IPS-20b (cell line): ENCODE results near the gene CLIC4.
"Not testable (repeated sequence)": the region's sequence is repeated elsewhere in the genome, so short reads cannot be mapped to it uniquely, and the experiment has no call there.

Source experiments
- H3K27ac ChIP-seq: one replicate; pipeline ENCODE4 v1.5.1; 2013; ENCODE audit warnings: low read length
- H3K27me3 ChIP-seq: 2 replicates; pipeline ENCODE4 v1.6.1; 2013; ENCODE audit warnings: mild to moderate bottlenecking, low read length, inconsistent platforms; ENCODE audit not compliant: insufficient read depth
- H3K36me3 ChIP-seq: 2 replicates; pipeline ENCODE4 v1.6.1; 2013; ENCODE audit warnings: low read depth, mild to moderate bottlenecking, inconsistent platforms, low read length, moderate library complexity; ENCODE audit not compliant: insufficient read depth
- H3K4me1 ChIP-seq: 2 replicates; pipeline ENCODE4 v1.6.1; 2013; ENCODE audit warnings: mild to moderate bottlenecking, control low read depth, inconsistent platforms, low read length, moderate library complexity; ENCODE audit not compliant: insufficient read depth
- H3K4me3 ChIP-seq: 2 replicates; pipeline ENCODE4 v1.5.1; 2013; ENCODE audit warnings: mild to moderate bottlenecking, low read length, inconsistent platforms
- H3K9ac ChIP-seq: 2 replicates; pipeline ENCODE4 v1.6.1; 2013; ENCODE audit warnings: low read depth, mild to moderate bottlenecking, inconsistent platforms, low read length, moderate library complexity
- H3K9me3 ChIP-seq: 2 replicates; pipeline ENCODE4 v1.6.1; 2013; ENCODE audit warnings: mild to moderate bottlenecking, low read depth, low read length, inconsistent platforms; ENCODE audit not compliant: insufficient read depth

Gene CLIC4

GRCh38 chr1:24744911-24745710 is at the start of gene CLIC4:
Gene CLIC4, plus strand, starts transcription at chr1:24745447. Its CDS starts 107 bp downstream, at chr1:24745554.
- Histone ChIP-seq H3K9ac (peak within 1 kb of the TSS; percentile 91), H3K4me1 (peaks cover 30% of the 10 kb centered on the region), H3K9me3 (no peaks in the 10 kb centered on the region)

DNA sequence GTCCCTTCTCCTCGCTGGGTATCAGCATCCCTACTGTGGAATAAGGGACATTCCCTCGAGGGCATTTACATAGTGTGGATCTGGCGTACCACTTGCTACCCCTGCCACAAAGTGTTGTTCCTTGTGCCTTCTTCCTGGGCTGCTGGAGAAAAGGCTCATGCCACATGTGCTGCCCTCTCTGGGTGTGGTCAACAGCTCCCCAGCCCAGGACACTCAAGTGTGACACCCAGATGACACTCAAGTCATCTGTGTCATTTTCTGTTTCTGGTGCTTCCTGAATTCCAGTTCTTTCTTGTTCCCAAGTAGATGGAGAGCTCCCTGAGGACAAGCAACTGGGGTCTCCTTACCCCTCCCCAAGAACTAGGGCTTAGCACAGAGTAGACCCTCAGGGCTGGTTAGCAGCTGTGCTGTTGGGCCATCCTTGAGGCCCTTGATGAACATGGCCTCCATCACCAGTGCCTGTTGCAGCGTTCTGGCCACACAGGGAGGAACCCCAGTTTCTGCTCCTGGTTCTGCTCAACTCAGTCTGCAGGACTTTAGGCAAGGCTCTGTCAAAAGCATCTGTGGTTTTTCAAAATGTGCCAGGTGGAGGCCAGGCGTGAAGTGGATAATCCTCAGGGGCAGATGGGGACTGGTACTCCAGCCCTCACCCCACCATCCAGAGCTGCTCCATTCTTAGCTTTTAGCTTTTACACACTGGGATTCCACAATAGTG is 49.0 kb upstream of the CLIC4 start:
- Histone ChIP-seq H3K27ac (no peak overlapping the region), H3K27me3 (no peaks in the 10 kb centered on the region), H3K9me3 (no peaks in the 10 kb centered on the region), H3K36me3 (no peaks in the 10 kb centered on the region), H3K9ac (no peak overlapping the region), H3K4me3 (no peak overlapping the region), H3K4me1 (peaks cover 5% of the 10 kb centered on the region; the same call in 1 of the 2 replicates)

More at GRCh38 chr1:24744911-24745710, at the start of gene CLIC4:
- Histone ChIP-seq H3K4me3 (peak within 1 kb of the TSS; percentile 94), H3K27me3 (no peaks in the 10 kb centered on the region), H3K36me3 (peaks cover 2% of the 10 kb centered on the region), H3K27ac (peak within 1 kb of the TSS; percentile 57)

GRCh38 chr1:24696756-24697330 is 48.4 kb upstream of the CLIC4 start:
- no peak overlapping the region for H3K4me3 ChIP-seq
- H3K36me3 ChIP-seq: no peaks in the 10 kb centered on the region
- H3K27me3 ChIP-seq: no peaks in the 10 kb centered on the region
- H3K9me3 ChIP-seq: no peaks in the 10 kb centered on the region
- peaks cover 5% of the 10 kb centered on the region; the same call in 1 of the 2 replicates for H3K4me1 ChIP-seq
- H3K27ac ChIP-seq: no peak overlapping the region
- H3K9ac ChIP-seq: no peak overlapping the region

GRCh38 chr1:24697453-24698001 is 47.7 kb upstream of the CLIC4 start:
- not testable (repeated sequence) for H3K36me3 ChIP-seq

DNA sequence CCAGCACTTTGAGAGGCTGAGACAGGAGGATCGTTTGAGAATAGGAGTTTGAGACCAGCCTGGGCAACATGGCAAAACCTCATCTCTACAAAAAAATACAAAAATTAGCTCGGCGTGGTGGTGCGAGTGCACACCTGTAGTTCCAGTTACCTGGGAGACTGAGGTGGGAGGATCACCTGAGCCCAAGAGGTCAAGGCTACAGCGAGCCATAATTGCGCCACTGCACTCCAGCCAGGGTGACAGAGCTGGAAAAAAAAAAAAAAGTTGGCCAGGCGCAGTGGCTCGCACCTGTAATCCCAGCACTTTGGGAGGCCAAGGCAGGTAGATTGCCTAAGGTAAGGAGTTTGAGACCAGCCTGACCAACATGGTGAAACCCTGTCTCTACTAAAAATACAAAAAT is 46.9 kb upstream of the CLIC4 start:
- not testable (repeated sequence) for H3K36me3 ChIP-seq, H3K9ac ChIP-seq, H3K4me3 ChIP-seq, H3K27ac ChIP-seq, H3K9me3 ChIP-seq, H3K4me1 ChIP-seq, H3K27me3 ChIP-seq

More at GRCh38 chr1:24697453-24698001, 47.7 kb upstream of the CLIC4 start:
- H3K4me1 ChIP-seq, H3K27ac ChIP-seq, H3K9me3 ChIP-seq, H3K27me3 ChIP-seq, H3K9ac ChIP-seq, H3K4me3 ChIP-seq: not testable (repeated sequence)

DNA sequence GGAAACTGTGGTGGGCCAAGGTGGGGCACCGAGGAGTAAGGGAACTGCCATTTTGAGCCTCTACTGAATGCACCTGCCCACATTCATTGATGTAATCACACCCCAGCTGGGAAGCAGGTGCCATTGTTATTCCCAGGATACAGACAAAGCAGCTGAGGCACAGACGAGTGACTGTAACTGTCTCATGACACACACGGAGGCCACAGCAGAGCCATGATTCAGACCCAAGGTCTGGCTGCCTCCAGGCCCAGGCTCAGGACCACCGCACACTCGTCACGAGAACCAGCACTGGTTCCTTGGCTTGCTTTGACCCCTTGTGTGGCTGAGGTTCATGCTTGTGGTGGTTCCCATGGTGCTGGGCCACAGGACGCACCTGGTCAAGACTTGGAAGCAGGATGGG is 45.6 kb upstream of the CLIC4 start:
- Histone ChIP-seq H3K4me1 (no peaks in the 10 kb centered on the region), H3K9ac (no peak overlapping the region), H3K4me3 (no peak overlapping the region), H3K36me3 (no peaks in the 10 kb centered on the region), H3K9me3 (no peaks in the 10 kb centered on the region), H3K27me3 (no peaks in the 10 kb centered on the region), H3K27ac (no peak overlapping the region)

GRCh38 chr1:24702511-24703293 is 42.5 kb upstream of the CLIC4 start:
- Histone ChIP-seq H3K9ac (no peak overlapping the region), H3K9me3 (no peaks in the 10 kb centered on the region), H3K4me1 (peaks cover 8% of the 10 kb centered on the region; the same call in 1 of the 2 replicates), H3K27ac (no peak overlapping the region), H3K4me3 (no peak overlapping the region), H3K36me3 (no peaks in the 10 kb centered on the region), H3K27me3 (no peaks in the 10 kb centered on the region)

DNA sequence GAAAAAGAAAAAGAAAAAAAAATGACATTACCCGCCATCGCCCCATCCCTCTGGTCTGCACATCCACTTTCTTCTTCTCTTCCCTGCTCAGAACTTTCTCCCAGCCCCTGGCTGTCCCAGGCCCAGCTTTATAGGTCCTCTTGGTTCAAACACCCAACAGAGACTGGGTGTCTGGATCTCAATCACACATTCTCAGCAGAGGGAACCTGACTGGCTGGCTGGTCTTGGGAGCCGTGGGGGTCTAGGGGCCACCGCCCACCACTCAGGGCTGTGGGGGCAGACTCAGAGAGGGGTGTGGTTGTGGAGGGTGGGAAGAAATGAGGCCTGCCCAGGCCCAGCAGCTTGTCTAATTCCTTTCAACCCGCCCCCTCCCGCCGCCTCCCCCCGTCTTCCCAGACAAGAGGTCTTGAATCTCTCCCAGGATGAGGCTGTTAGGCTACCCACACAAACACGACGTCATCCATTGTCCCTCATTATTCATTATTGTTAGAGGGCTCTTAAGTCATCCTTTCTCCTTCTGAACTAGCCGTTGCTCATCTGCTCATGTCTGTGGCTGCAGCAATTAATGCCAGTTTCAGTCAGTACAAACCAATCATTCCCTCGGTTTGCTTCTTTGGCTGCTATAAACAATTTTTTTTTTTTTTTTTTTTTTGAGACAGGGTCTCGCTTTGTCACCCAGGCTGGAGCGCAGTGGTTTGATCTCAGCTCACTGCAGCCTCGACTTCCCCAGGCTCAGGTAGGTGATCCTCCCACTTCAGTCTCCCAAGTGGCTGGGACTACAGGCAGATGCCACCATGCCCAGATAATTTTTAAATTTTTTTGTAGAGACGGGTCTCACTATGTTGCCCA is 40.6 kb upstream of the CLIC4 start:
- Histone ChIP-seq H3K36me3 (no peaks in the 10 kb centered on the region), H3K4me3 (0 out of 2 replicates have a peak overlapping the region, but pooled peaks have one; percentile 11), H3K4me1 (peaks cover 8% of the 10 kb centered on the region; the same call in 1 of the 2 replicates), H3K9me3 (no peaks in the 10 kb centered on the region), H3K9ac (no peak overlapping the region), H3K27me3 (no peaks in the 10 kb centered on the region), H3K27ac (no peak overlapping the region)

DNA sequence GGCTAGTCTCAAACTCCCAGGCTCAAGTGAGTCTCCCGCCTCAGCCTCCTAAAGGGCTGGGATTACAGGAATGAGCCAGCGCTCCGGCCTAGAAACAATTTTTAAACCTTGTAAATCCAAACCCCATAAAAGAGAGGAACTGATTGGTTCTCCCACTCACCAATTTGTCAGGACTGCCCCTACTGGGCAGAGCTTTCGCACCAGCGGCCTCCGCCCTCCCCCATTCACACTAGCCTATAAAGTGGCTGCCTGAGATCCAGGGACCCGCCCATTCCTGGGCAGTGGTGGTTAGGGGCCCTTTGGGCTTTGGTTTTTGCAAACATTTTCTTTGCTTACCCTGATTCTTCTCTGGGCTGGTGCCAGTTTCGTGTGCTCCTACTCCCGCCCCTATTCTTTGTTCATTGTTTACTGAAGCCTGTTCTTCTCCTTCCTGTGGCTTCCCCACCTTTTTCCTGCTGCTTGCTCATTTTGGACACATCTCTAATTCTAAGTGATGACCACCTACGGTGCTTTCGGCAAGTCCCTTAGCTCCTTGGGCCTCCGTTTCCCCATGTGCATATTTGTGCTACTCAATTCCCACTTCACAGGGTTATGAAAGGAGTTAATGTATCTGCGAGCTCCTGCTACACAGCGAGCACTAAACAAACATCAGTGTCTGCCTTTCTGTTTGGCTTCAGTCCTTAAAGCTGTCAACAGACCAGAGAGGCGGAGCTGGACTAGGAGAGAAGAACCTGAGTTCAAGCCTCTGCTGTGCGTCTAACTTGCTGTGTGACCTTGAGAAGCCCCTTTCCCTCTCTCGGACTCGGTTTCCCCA is 39.8 kb upstream of the CLIC4 start:
- Histone ChIP-seq H3K9ac (peak overlapping the region; percentile 57; the same call in 1 of the 2 replicates), H3K27ac (no peak overlapping the region), H3K9me3 (no peaks in the 10 kb centered on the region), H3K4me1 (peaks cover 8% of the 10 kb centered on the region; the same call in 1 of the 2 replicates), H3K27me3 (no peaks in the 10 kb centered on the region), H3K36me3 (no peaks in the 10 kb centered on the region), H3K4me3 (peak overlapping the region; percentile 37; the same call in 1 of the 2 replicates)

- not testable (repeated sequence) for H3K36me3 ChIP-seq, H3K4me3 ChIP-seq, H3K27ac ChIP-seq, H3K9me3 ChIP-seq, H3K4me1 ChIP-seq, H3K27me3 ChIP-seq
- 0 out of 2 replicates have a peak overlapping the region, but pooled peaks have one; percentile 57 for H3K9ac ChIP-seq
Observed at GRCh38 chr1:24706074-24706389, 39.2 kb upstream of the CLIC4 start.
